ENCODE results near the gene TBC1D3C.
"Not testable (repeated sequence)": the region's sequence is repeated elsewhere in the genome, so short reads cannot be mapped to it uniquely, and the experiment has no call there.

Gene TBC1D3C

DNA sequence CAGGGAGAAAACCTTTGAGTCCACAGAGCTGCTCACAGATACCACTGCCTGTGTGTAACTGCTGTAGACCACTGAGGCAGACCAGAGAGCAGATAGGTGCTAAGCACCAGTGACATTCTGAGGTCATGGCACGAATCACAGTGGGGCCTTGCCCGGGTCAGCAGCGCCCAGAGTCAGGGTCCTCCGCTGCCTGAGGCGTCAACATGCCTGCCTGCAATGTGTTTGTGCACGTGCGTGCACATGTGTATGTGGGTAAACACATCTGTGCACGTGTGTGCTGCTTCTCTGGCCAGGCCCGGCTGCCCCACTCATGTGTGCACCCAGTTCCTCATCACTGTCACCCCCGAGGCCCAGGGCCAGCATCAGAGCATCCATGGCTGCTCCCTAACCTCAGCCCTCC is at the start of gene TBC1D3C:
TSS of gene TBC1D3C (minus strand) at position 101 of the 400 bp plus-strand sequence. CDS start 1,568 bp downstream, outside the sequence.
- H3K4me1 Mint-ChIP-seq (ENCODE audit: low read depth); H3K36me3 Mint-ChIP-seq (ENCODE audit: low read depth); intact Hi-C loops (cut with micrococcal nuclease); H3K4me3 Mint-ChIP-seq; H3K9me3 Mint-ChIP-seq; H3K27ac Mint-ChIP-seq; H3K27me3 Mint-ChIP-seq: not testable (repeated sequence)

DNA sequence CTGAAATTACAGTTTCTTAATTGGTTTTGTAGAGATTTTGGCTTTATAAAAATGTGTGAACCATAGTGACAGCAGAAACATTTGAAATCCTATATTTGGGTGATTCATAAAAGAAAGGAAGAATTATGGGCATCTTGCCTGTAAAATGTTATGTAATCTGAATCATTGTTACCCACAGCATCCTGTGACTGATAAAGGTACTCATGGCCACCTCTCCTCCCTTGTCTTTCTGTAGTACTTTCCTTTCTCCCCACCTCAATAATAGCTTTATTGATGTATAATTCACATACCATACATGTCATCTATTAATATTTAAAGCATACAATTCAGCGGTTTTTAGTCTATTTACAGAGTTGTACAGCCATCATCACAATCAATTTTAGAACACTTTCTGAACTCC is 30.8 kb upstream of the TBC1D3C start:
- H3K27ac Mint-ChIP-seq; H3K9me3 Mint-ChIP-seq; H3K4me1 Mint-ChIP-seq (ENCODE audit: low read depth): not testable (repeated sequence)

GRCh38 chr17:38094059-38094694 is 25.7 kb upstream of the TBC1D3C start:
- H3K4me1 Mint-ChIP-seq (ENCODE audit: low read depth); H3K9me3 Mint-ChIP-seq; H3K27ac Mint-ChIP-seq; H3K4me3 Mint-ChIP-seq; H3K36me3 Mint-ChIP-seq (ENCODE audit: low read depth); H3K27me3 Mint-ChIP-seq; intact Hi-C loops (cut with micrococcal nuclease): not testable (repeated sequence)

More for the DNA sequence above, 30.8 kb upstream of the TBC1D3C start:
- H3K36me3 Mint-ChIP-seq (ENCODE audit: low read depth); intact Hi-C loops (cut with micrococcal nuclease); H3K4me3 Mint-ChIP-seq; H3K27me3 Mint-ChIP-seq: not testable (repeated sequence)

GRCh38 chr17:38088120-38088519 is 19.7 kb upstream of the TBC1D3C start:
- intact Hi-C loops (cut with micrococcal nuclease); H3K36me3 Mint-ChIP-seq (ENCODE audit: low read depth); H3K4me1 Mint-ChIP-seq (ENCODE audit: low read depth); H3K27me3 Mint-ChIP-seq; H3K4me3 Mint-ChIP-seq; H3K9me3 Mint-ChIP-seq; H3K27ac Mint-ChIP-seq: not testable (repeated sequence)

- H3K9me3 Mint-ChIP-seq; H3K27ac Mint-ChIP-seq; H3K36me3 Mint-ChIP-seq (ENCODE audit: low read depth); H3K27me3 Mint-ChIP-seq; intact Hi-C loops (cut with micrococcal nuclease); H3K4me1 Mint-ChIP-seq (ENCODE audit: low read depth); H3K4me3 Mint-ChIP-seq: not testable (repeated sequence)
Observed at GRCh38 chr17:38087344-38087743, 18.9 kb upstream of the TBC1D3C start.

Measured in dendritic cell treated with granulocyte-macrophage colony-stimulating factor and Interleukin-4, amounts not matched to agents 40 ng/mL and 50 ng/mL, for 4 days (primary cell).